GM19240 (cell line): ENCODE data around the gene SLC30A1.

Experiments
- DNase-seq: peaks from one replicate; pipeline ENCODE4 v3.0.0; 2011; ENCODE audit warnings: low spot score; ENCODE audit not compliant: insufficient read length

Gene SLC30A1

GRCh38 chr1:211525101-211525676 is 53.8 kb downstream of the SLC30A1 start:
- no peak for DNase-seq

- DNase-seq, result no peak
These were observed 54.4 kb downstream of the SLC30A1 start for GRCh38 chr1:211524521-211524920.

GRCh38 chr1:211522804-211523203 is 56.2 kb downstream of the SLC30A1 start:
- no peak for DNase-seq
